Measurements from ENCODE around the gene SEMA6D. TPM values are rescaled to one million over a fixed set of nuclear protein-coding genes. Genes with fewer than 3 reads are reported as not detected.
A peak's percentile ranks its signal among the peaks of the same experiment; 100 is the strongest.

The SEMA6D gene, protein sequence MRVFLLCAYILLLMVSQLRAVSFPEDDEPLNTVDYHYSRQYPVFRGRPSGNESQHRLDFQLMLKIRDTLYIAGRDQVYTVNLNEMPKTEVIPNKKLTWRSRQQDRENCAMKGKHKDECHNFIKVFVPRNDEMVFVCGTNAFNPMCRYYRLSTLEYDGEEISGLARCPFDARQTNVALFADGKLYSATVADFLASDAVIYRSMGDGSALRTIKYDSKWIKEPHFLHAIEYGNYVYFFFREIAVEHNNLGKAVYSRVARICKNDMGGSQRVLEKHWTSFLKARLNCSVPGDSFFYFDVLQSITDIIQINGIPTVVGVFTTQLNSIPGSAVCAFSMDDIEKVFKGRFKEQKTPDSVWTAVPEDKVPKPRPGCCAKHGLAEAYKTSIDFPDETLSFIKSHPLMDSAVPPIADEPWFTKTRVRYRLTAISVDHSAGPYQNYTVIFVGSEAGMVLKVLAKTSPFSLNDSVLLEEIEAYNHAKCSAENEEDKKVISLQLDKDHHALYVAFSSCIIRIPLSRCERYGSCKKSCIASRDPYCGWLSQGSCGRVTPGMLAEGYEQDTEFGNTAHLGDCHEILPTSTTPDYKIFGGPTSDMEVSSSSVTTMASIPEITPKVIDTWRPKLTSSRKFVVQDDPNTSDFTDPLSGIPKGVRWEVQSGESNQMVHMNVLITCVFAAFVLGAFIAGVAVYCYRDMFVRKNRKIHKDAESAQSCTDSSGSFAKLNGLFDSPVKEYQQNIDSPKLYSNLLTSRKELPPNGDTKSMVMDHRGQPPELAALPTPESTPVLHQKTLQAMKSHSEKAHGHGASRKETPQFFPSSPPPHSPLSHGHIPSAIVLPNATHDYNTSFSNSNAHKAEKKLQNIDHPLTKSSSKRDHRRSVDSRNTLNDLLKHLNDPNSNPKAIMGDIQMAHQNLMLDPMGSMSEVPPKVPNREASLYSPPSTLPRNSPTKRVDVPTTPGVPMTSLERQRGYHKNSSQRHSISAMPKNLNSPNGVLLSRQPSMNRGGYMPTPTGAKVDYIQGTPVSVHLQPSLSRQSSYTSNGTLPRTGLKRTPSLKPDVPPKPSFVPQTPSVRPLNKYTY
- 10 to 100 TPM; 15.7 to 55.7 (median 17.8) TPM for total RNA-seq

DNA sequence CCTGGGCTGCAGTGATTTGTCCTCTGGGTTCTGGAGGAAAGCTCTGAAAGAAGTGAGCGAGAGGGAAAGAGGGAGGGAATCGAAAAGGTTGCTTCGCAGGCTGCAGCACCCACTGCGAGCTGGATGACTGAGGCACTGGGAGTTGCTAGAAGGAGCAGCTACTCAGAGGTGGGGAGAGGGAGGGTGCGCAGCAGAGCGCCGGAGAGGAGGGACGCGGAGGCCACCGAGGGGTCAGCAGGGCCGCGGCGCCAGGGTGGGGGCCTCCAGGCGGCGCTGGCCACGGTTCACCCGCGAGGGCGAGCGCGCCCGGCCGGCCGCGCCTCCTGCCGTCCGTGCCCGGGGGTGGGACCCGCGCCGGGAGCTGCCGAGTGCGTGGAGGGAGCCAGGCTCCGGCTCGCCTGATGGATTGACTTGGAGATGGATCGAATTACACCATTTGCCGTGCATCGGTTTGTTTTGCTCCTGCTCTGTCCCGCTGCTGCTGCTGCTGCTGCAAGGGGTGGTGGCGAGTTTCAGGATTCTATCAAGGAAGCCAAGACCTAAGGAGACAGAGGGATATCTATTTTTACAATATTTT lies at the start of gene SEMA6D:
Gene SEMA6D (plus strand): TSS at position 470 of the 577 bp plus-strand sequence. CDS start 42,294 bp downstream, outside the sequence.
- peak; percentile 62 to 64 for DNase-seq (ENCODE audit: low spot score in 2 of 2)
- Histone ChIP-seq H3K27ac (peak within 1 kb of the TSS; percentile 54 to 91 (median 86)), H3K27me3 (no peaks in the 10 kb centered on the region), H3K9me3 (no peaks in the 10 kb centered on the region), H3K36me3 (no peaks in the 10 kb centered on the region), H3K4me1 (peaks cover 0 to 52% (median 9%) of the 10 kb centered on the region in 4 donors), H3K4me3 (peak within 1 kb of the TSS; percentile 66 to 82 (median 72))
- peak in 1 of 2 donors; percentile 61 for TF ChIP-seq EP300 (IDR thresholded peaks at IDR 0.05)
- TF ChIP-seq, protein P1, sequence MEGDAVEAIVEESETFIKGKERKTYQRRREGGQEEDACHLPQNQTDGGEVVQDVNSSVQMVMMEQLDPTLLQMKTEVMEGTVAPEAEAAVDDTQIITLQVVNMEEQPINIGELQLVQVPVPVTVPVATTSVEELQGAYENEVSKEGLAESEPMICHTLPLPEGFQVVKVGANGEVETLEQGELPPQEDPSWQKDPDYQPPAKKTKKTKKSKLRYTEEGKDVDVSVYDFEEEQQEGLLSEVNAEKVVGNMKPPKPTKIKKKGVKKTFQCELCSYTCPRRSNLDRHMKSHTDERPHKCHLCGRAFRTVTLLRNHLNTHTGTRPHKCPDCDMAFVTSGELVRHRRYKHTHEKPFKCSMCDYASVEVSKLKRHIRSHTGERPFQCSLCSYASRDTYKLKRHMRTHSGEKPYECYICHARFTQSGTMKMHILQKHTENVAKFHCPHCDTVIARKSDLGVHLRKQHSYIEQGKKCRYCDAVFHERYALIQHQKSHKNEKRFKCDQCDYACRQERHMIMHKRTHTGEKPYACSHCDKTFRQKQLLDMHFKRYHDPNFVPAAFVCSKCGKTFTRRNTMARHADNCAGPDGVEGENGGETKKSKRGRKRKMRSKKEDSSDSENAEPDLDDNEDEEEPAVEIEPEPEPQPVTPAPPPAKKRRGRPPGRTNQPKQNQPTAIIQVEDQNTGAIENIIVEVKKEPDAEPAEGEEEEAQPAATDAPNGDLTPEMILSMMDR (IDR thresholded peaks at IDR 0.05): peak; percentile 25 to 69 (median 64)
- peak in 1 of 2 donors; percentile 41 for TF ChIP-seq POLR2A (IDR thresholded peaks at IDR 0.05)
- 1 to 2% methylated on average over 22 to 40 of the region's 40 CpGs for WGBS, 2 donors

DNA sequence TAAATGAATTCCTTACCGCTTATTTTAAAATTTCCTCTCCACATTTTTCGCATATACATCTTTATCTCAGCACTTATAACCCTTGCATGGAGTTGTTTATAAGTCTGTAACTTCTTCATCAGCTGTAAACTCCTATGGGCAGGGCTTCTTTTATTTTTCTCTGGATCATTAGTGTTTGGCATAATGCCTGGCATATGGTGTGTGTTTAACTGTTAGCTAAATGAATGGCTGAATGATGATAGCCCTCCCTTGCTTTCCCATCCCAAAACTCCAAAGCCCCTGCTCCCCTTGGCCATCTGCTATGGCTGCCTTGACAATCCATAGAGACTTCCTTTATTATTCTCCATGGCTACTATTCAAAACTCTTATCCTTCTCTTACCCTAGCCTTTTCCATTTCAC lies 48.1 kb upstream of the SEMA6D start:
- no peak overlapping the region for H3K27ac ChIP-seq
- no peak overlapping the region for H3K4me3 ChIP-seq
- no peaks in the 10 kb centered on the region for H3K9me3 ChIP-seq
- no peaks in the 10 kb centered on the region for H3K36me3 ChIP-seq
- H3K27me3 ChIP-seq: no peaks in the 10 kb centered on the region
- no peak for TF ChIP-seq EP300 (IDR thresholded peaks at IDR 0.05)
- TF ChIP-seq, protein P1 (IDR thresholded peaks at IDR 0.05): no peak
- TF ChIP-seq POLR2A (IDR thresholded peaks at IDR 0.05): no peak
- no peak for DNase-seq (ENCODE audit: low spot score in 2 of 2)
- H3K4me1 ChIP-seq: peaks cover 0 to 9% (median 0%) of the 10 kb centered on the region in 4 donors
- 86 to 89% methylated on average over 2 of the region's 2 CpGs for WGBS, 2 donors

DNA sequence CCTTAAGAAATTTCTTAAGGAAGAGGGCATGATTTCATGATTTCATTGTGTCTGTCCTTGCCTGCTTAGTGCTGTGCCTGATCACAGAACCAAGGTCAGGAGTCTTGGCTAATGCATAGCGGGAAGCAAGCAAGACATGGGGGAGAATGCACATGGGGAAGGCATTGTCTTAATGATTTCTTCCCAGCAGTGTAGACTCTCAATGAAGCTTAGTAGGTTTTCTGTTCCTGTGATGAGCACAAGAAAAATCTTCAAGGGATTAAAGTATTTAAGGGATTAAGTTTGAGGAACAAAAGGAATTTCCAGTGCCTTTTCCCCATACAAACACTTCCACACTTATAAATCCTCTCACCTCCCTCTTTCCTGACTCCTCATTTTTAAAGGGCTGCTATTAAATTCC lies 46.9 kb upstream of the SEMA6D start:
- WGBS, 2 donors: 93 to 100% methylated on average over 1 of the region's 1 CpG
- TF ChIP-seq EP300 (IDR thresholded peaks at IDR 0.05): no peak
- no peak for TF ChIP-seq POLR2A (IDR thresholded peaks at IDR 0.05)
- TF ChIP-seq, protein P1 (IDR thresholded peaks at IDR 0.05): no peak
- H3K27me3 ChIP-seq: no peaks in the 10 kb centered on the region

DNA sequence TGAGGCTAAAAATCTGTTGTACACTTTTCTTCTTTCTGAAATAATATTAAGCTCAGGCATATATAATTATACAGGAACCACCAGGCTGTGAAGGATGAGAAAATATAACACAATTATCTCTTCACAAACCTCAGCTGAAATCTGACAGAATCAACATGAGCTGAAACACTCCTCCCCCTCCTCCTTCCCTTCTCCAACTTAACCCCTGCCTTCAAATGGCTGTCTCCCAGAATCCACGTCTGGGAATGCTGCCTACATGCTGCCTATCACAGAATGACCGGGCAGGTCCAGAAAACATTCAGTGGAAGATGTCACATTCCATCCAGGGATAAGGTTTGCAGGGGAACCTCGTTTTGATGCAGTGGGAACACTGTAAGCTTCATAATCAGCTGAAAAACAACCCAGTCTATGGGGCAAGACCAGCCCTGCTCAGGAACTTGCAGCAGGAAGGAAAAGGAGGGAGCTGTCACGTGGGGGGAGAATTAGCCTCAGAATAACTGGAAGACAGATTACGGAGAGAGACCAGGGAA lies 44.0 kb upstream of the SEMA6D start:
- peaks cover 0 to 9% (median 0%) of the 10 kb centered on the region in 4 donors for H3K4me1 ChIP-seq
- TF ChIP-seq EP300 (IDR thresholded peaks at IDR 0.05) (peak in 1 of 2 donors; percentile 68), POLR2A (IDR thresholded peaks at IDR 0.05) (no peak)
- TF ChIP-seq, protein P1 (IDR thresholded peaks at IDR 0.05): no peak
- no peaks in the 10 kb centered on the region for H3K9me3 ChIP-seq
- no peak overlapping the region for H3K4me3 ChIP-seq
- peak overlapping the region in 1 of 4 donors; percentile 21 for H3K27ac ChIP-seq
- H3K27me3 ChIP-seq: no peaks in the 10 kb centered on the region
- DNase-seq (ENCODE audit: low spot score in 2 of 2): peak in 1 of 2 donors; percentile 26
- H3K36me3 ChIP-seq: no peaks in the 10 kb centered on the region
- 8 to 15% methylated on average over 5 of the region's 5 CpGs for WGBS, 2 donors

More for the DNA sequence above, 46.9 kb upstream of the SEMA6D start:
- DNase-seq (ENCODE audit: low spot score in 2 of 2): no peak
- peaks cover 0 to 9% (median 0%) of the 10 kb centered on the region in 4 donors for H3K4me1 ChIP-seq
- no peak overlapping the region for H3K27ac ChIP-seq
- no peaks in the 10 kb centered on the region for H3K9me3 ChIP-seq
- H3K4me3 ChIP-seq: no peak overlapping the region
- H3K36me3 ChIP-seq: no peaks in the 10 kb centered on the region
